Trophoblast cell (in vitro differentiated cells and primary cell): ENCODE results near the gene SCAPER.

ENCODE experiments used
- DNase-seq, 2 donors: peaks; one replicate each; pipeline ENCODE4 v3.0.0-alpha.2; 2016
- H2AFZ ChIP-seq: 2 replicates; pipeline ENCODE4 v1.6.1; 2013; ENCODE audit warnings: low read length, moderate library complexity, mild to moderate bottlenecking; ENCODE audit not compliant: insufficient read depth, poor library complexity
- H2AK5ac ChIP-seq: 2 replicates; pipeline ENCODE4 v1.6.1; 2013; ENCODE audit warnings: mild to moderate bottlenecking, low read length
- H2BK120ac ChIP-seq: 2 replicates; pipeline ENCODE4 v1.6.1; 2013; ENCODE audit warnings: low read length, mild to moderate bottlenecking, moderate library complexity; ENCODE audit not compliant: insufficient read depth, poor library complexity
- H2BK12ac ChIP-seq: 2 replicates; pipeline ENCODE4 v1.6.1; 2013; ENCODE audit warnings: mild to moderate bottlenecking, low read length, moderate library complexity
- H2BK5ac ChIP-seq: 2 replicates; pipeline ENCODE4 v1.6.1; 2013; ENCODE audit warnings: low read length, low read depth, moderate library complexity, mild to moderate bottlenecking; ENCODE audit not compliant: poor library complexity
- H3K14ac ChIP-seq: 2 replicates; pipeline ENCODE4 v1.6.1; 2013; ENCODE audit warnings: mild to moderate bottlenecking, low read length
- H3K18ac ChIP-seq: 2 replicates; pipeline ENCODE4 v1.6.1; 2013; ENCODE audit warnings: mild to moderate bottlenecking, low read length
- H3K23ac ChIP-seq: 2 replicates; pipeline ENCODE4 v1.6.1; 2013; ENCODE audit warnings: low read length
- H3K27ac ChIP-seq: 2 replicates; pipeline ENCODE4 v1.5.1; 2013; ENCODE audit warnings: low read depth, mild to moderate bottlenecking, inconsistent platforms, low read length, moderate library complexity
- H3K27me3 ChIP-seq: 2 replicates; pipeline ENCODE4 v1.6.1; 2013; ENCODE audit warnings: inconsistent platforms, mild to moderate bottlenecking, low read length, moderate library complexity; ENCODE audit not compliant: insufficient read depth
- H3K36me3 ChIP-seq, 2 experiments: 1 replicate in 1 of 2; 2 replicates in 1 of 2; pipeline ENCODE4 v1.6.1; 2013; ENCODE audit warnings: low read length in 2 of 2, mild to moderate bottlenecking in 2 of 2, moderate library complexity in 1 of 2; ENCODE audit not compliant: insufficient read depth in 2 of 2, control insufficient read depth in 1 of 2
- H3K4ac ChIP-seq: 2 replicates; pipeline ENCODE4 v1.6.1; 2013; ENCODE audit warnings: low read depth, mild to moderate bottlenecking, low read length, moderate library complexity
- H3K4me1 ChIP-seq, 2 experiments: 1 replicate in 1 of 2; 2 replicates in 1 of 2; pipeline ENCODE4 v1.6.1; 2013; ENCODE audit warnings: low read length in 2 of 2, mild to moderate bottlenecking in 2 of 2, moderate library complexity in 1 of 2; ENCODE audit not compliant: insufficient read depth in 2 of 2, control insufficient read depth in 1 of 2
- H3K4me2 ChIP-seq: 2 replicates; pipeline ENCODE4 v1.6.1; 2013; ENCODE audit warnings: inconsistent platforms, mild to moderate bottlenecking, low read length, moderate library complexity
- H3K4me3 ChIP-seq: 2 replicates; pipeline ENCODE4 v1.5.1; 2013; ENCODE audit warnings: mild to moderate bottlenecking, low read depth, low read length, inconsistent platforms
- H3K79me1 ChIP-seq: one replicate; pipeline ENCODE4 v1.6.1; 2013; ENCODE audit warnings: low read length
- H3K79me2 ChIP-seq: 2 replicates; pipeline ENCODE4 v1.6.1; 2013; ENCODE audit warnings: low read length, mild to moderate bottlenecking; ENCODE audit not compliant: control insufficient read depth, insufficient read depth, poor library complexity
- H3K9ac ChIP-seq: 2 replicates; pipeline ENCODE4 v1.6.1; 2013; ENCODE audit warnings: mild to moderate bottlenecking, low read length
- H3K9me3 ChIP-seq: 2 replicates; pipeline ENCODE4 v1.6.1; 2013; ENCODE audit warnings: low read depth, mild to moderate bottlenecking, control low read depth, inconsistent platforms, low read length; ENCODE audit not compliant: insufficient read depth
- H4K12ac ChIP-seq: 2 replicates; pipeline ENCODE4 v1.6.1; 2013; ENCODE audit warnings: low read depth, mild to moderate bottlenecking, low read length, moderate library complexity
- H4K8ac ChIP-seq: 2 replicates; pipeline ENCODE4 v1.6.1; 2013; ENCODE audit warnings: low read depth, mild to moderate bottlenecking, low read length, moderate library complexity
- H4K91ac ChIP-seq: one replicate; pipeline ENCODE4 v1.6.1; 2013; ENCODE audit warnings: low read depth, mild to moderate bottlenecking, low read length, moderate library complexity
- WGBS: extraction: QIAGEN DNeasy Blood & Tissue Kit; methylation state at CpG from one replicate; pipeline ENCODE4 v1.1.7; 2013; ENCODE audit warnings: missing lambda C conversion rate; ENCODE audit not compliant: insufficient read length, insufficient coverage; ENCODE audit errors: extremely low coverage; 5-methylcytosine and 5-hydroxymethylcytosine counted together

Gene SCAPER

GRCh38 chr15:76584868-76585575, 320.1 kb downstream of the SCAPER start:
- H3K79me1 ChIP-seq, result no peaks in the 10 kb centered on the region
- no peak overlapping the region for H2BK12ac ChIP-seq
- H2BK5ac ChIP-seq, result no peak overlapping the region
- H3K36me3 ChIP-seq, result no peaks in the 10 kb centered on the region
- DNase-seq, result no peak
- H4K91ac ChIP-seq, result no peak overlapping the region
- no peak overlapping the region for H2AFZ ChIP-seq
- WGBS, result no CpG with 5 or more reads among the region's 2 CpGs
- H3K4me3 ChIP-seq, result no peak overlapping the region
- H3K18ac ChIP-seq, result no peak overlapping the region
- H3K4me1 ChIP-seq, result no peaks in the 10 kb centered on the region
- H2AK5ac ChIP-seq, result no peak overlapping the region
- no peak overlapping the region for H3K9ac ChIP-seq
- H2BK120ac ChIP-seq, result no peak overlapping the region
- no peaks in the 10 kb centered on the region for H3K79me2 ChIP-seq
- no peak overlapping the region for H4K8ac ChIP-seq
- H3K23ac ChIP-seq, result no peak overlapping the region
- no peaks in the 10 kb centered on the region for H3K9me3 ChIP-seq
- no peak overlapping the region for H3K4me2 ChIP-seq
- H3K27ac ChIP-seq, result no peak overlapping the region
- no peak overlapping the region for H3K4ac ChIP-seq
- no peak overlapping the region for H4K12ac ChIP-seq
- no peaks in the 10 kb centered on the region for H3K27me3 ChIP-seq
- no peak overlapping the region for H3K14ac ChIP-seq

GRCh38 chr15:76582550-76582949, 322.6 kb downstream of the SCAPER start:
- no peak overlapping the region for H3K14ac ChIP-seq
- no peak overlapping the region for H4K12ac ChIP-seq
- no peak overlapping the region for H2BK5ac ChIP-seq

GRCh38 chr15:76577879-76578512, 327.1 kb downstream of the SCAPER start:
- Histone ChIP-seq H2AK5ac (no peak overlapping the region), H4K12ac (no peak overlapping the region), H3K4ac (no peak overlapping the region), H3K79me2 (no peaks in the 10 kb centered on the region), H3K4me1 (no peaks in the 10 kb centered on the region), H3K36me3 (no peaks in the 10 kb centered on the region), H3K23ac (no peak overlapping the region), H2BK120ac (no peak overlapping the region), H3K4me2 (no peak overlapping the region), H3K27me3 (no peaks in the 10 kb centered on the region), H2BK5ac (no peak overlapping the region), H3K14ac (no peak overlapping the region), H3K27ac (no peak overlapping the region), H4K91ac (no peak overlapping the region), H3K9ac (no peak overlapping the region), H3K4me3 (no peak overlapping the region), H2BK12ac (no peak overlapping the region), H3K79me1 (no peaks in the 10 kb centered on the region), H4K8ac (no peak overlapping the region), H3K9me3 (no peaks in the 10 kb centered on the region), H3K18ac (no peak overlapping the region), H2AFZ (no peak overlapping the region)
- no CpG with 5 or more reads among the region's 5 CpGs for WGBS
- no peak for DNase-seq

More at GRCh38 chr15:76582550-76582949, 322.6 kb downstream of the SCAPER start:
- H4K91ac ChIP-seq, result no peak overlapping the region
- H2BK12ac ChIP-seq, result no peak overlapping the region
- no peak overlapping the region for H3K4ac ChIP-seq
- no peak overlapping the region for H2AK5ac ChIP-seq
- no CpG with 5 or more reads among the region's 5 CpGs for WGBS
- H3K4me1 ChIP-seq, result no peaks in the 10 kb centered on the region
- no peak overlapping the region for H4K8ac ChIP-seq
- no peaks in the 10 kb centered on the region for H3K9me3 ChIP-seq
- H2AFZ ChIP-seq, result no peak overlapping the region
- H3K4me3 ChIP-seq, result no peak overlapping the region
- no peaks in the 10 kb centered on the region for H3K79me1 ChIP-seq
- no peaks in the 10 kb centered on the region for H3K36me3 ChIP-seq
- no peak for DNase-seq
- no peaks in the 10 kb centered on the region for H3K79me2 ChIP-seq
- no peak overlapping the region for H3K4me2 ChIP-seq
- no peak overlapping the region for H3K23ac ChIP-seq
- no peak overlapping the region for H3K18ac ChIP-seq
- no peak overlapping the region for H3K27ac ChIP-seq
- no peaks in the 10 kb centered on the region for H3K27me3 ChIP-seq
- no peak overlapping the region for H3K9ac ChIP-seq
- H2BK120ac ChIP-seq, result no peak overlapping the region

- no peaks in the 10 kb centered on the region for H3K36me3 ChIP-seq
- no peak overlapping the region for H4K8ac ChIP-seq
- H3K9me3 ChIP-seq, result no peaks in the 10 kb centered on the region
- no peak for DNase-seq
- H3K9ac ChIP-seq, result no peak overlapping the region
- H3K4ac ChIP-seq, result no peak overlapping the region
- no peak overlapping the region for H3K4me2 ChIP-seq
- H2BK120ac ChIP-seq, result no peak overlapping the region
- no peak overlapping the region for H4K12ac ChIP-seq
- no peak overlapping the region for H4K91ac ChIP-seq
- no peak overlapping the region for H2AK5ac ChIP-seq
- H3K27ac ChIP-seq, result no peak overlapping the region
- H3K79me1 ChIP-seq, result no peaks in the 10 kb centered on the region
- H3K14ac ChIP-seq, result no peak overlapping the region
- H3K4me1 ChIP-seq, result no peaks in the 10 kb centered on the region
- no peak overlapping the region for H3K4me3 ChIP-seq
- no CpG with 5 or more reads among the region's 9 CpGs for WGBS
- no peak overlapping the region for H2BK12ac ChIP-seq
- no peak overlapping the region for H3K23ac ChIP-seq
- H3K18ac ChIP-seq, result no peak overlapping the region
- no peaks in the 10 kb centered on the region for H3K27me3 ChIP-seq
- no peak overlapping the region for H2BK5ac ChIP-seq
- no peaks in the 10 kb centered on the region for H3K79me2 ChIP-seq
- no peak overlapping the region for H2AFZ ChIP-seq
These were observed 328.4 kb downstream of the SCAPER start for GRCh38 chr15:76576523-76577279.
